G401.6 (cell line): ENCODE results near the gene RIPOR3.
A peak's percentile ranks its signal among the peaks of the same experiment; 100 is the strongest.
"Not testable (repeated sequence)": the region's sequence is repeated elsewhere in the genome, so short reads cannot be mapped to it uniquely, and the experiment has no call there.

Experiments used
- FAIRE-seq: peaks from 2 replicates; lab custom pipeline; 2012; peaks lifted over from hg19 to GRCh38; lab: Jason Lieb, UNC

The RIPOR3 gene

DNA sequence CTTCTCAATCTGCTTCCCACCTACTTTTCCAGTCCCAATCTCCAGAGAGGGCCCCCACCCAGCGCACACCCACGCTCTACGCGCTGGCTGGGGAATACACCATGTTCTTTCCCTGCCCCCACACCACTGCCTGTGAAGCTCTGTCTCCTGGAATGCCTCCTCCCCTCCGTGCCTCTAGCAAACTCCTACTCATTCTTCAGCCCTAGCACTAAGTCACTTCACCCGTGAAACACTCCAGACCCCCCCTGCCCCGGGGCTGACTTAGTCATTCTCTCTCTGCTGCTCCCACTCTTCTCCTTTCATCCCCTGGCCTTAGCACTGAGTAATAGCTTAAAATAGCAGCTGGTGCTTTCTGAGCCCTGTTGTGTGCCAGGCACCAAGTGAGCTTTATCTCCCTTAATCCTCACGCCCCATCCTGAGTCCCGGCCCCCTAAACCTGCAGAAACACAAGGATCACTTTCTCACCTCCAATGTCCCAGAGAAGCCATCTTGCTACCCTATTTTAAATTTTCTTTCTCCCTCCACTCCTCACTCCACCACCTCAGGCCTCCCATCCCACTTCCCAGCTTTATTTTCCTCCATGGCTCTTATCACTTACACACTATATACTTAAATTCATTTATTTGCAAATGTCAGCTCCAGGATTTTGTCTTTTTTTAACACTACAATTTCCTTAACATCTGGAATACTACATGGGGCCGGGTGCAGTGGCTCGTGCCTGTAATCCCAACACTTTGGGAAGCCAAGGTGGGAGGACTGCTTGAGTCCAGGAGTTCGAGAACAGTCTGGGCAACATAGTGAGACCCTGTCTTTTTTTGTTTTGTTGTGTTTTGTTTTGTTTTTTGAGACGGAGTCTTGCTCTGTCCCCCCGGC is 33.7 kb upstream of the RIPOR3 start:
- no peak for FAIRE-seq

- no peak for FAIRE-seq
Measured at GRCh38 chr20:50724112-50724725, 32.9 kb upstream of the RIPOR3 start.

DNA sequence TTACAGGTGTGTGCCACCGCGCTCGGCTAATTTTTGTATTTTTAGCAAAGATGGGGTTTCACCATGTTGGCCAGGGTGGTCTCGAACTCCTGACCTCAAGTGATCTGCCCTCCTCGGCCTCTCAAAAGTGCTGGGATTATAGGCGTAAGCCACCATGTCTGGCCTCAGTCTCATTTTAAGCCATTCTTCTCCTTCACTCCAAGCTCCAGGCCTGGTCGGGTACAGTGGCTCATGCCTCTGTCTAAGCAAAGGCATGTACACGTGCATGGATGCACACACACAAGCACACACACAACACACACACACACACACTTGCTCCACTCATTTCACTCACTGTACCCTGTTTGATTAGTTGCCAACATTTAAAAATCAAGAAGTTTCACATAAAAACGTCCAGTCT is 32.3 kb upstream of the RIPOR3 start:
- FAIRE-seq = no peak

DNA sequence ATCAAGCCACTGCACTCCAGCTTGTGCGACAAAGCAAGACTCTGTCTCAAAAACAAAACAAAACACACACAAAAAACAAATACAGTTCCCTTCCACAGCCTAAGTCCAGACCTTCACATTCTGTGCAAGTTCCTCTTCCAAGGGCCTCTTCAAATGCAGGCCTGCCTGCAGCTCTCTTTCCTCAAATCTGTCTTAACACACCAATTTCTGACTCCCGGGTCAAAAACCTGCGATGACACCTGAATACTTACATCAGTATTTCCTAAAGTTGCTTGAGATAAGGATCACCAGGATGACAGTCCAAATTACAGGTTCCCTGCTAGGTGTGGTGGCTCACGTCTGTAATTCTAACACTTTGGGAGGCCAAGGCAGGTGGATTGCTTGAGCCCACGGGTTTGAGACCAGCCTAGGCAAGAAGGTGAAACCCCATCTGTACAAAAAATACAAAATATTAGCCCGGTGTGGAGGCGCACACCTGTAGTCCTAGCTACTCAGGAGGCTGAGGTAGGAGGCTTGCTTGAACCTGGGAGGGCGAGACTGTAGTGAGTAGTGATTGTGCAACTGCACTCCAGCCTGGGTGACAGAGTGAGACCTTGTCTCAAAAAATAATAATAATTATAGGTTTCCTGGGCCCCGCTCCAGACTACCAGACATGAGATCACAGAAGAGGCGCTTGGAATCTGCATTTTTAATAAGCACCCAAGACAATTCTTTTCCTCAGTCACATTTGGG is 31.2 kb upstream of the RIPOR3 start:
- FAIRE-seq = no peak

DNA sequence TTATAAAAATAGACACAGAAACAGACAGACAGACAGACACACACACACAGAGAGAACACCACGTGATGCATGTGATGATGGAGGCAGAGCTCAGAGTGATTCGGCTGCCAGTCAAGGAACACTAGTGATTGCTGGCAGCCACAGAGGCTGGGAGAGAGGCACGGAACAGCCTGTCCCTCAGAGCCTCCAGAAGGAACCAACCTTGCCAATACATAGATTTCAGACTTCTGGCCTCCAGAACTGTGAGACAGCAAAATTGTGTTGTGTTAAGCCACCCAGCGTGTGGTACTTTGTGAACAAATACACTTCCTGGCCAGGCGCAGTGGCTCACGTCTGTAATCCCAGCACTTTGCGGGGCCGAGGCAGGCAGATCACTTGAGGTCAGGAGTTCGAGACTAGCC is 30.5 kb upstream of the RIPOR3 start:
- no peak for FAIRE-seq

GRCh38 chr20:50720582-50720981 is 29.2 kb upstream of the RIPOR3 start:
- no peak for FAIRE-seq

GRCh38 chr20:50720026-50720425 is 28.7 kb upstream of the RIPOR3 start:
- no peak for FAIRE-seq

- no peak for FAIRE-seq
Measured at GRCh38 chr20:50719328-50719727, 28.0 kb upstream of the RIPOR3 start.

- FAIRE-seq = no peak
Measured at GRCh38 chr20:50717974-50718761, 26.8 kb upstream of the RIPOR3 start.

GRCh38 chr20:50717312-50717711 is 26.0 kb upstream of the RIPOR3 start:
- FAIRE-seq = no peak

DNA sequence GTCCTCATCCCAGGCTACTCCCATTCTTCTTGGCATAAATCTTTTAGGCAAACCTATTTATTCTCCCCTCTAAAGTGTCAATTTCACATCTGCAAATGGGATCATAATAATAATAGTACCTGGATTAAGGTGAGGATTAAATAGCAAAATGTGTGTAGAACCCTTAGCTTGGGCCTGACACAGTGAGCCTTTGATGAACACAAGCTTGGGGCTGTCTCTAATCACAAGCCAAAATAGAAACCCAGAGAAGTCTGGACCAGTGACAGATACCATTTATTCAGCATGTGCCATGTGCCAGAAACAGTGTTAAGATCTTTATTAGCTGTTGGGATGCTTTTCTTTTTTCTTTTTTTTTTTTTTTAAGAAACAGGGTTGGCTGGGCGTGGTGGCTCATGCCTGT is 25.2 kb upstream of the RIPOR3 start:
- FAIRE-seq = no peak

DNA sequence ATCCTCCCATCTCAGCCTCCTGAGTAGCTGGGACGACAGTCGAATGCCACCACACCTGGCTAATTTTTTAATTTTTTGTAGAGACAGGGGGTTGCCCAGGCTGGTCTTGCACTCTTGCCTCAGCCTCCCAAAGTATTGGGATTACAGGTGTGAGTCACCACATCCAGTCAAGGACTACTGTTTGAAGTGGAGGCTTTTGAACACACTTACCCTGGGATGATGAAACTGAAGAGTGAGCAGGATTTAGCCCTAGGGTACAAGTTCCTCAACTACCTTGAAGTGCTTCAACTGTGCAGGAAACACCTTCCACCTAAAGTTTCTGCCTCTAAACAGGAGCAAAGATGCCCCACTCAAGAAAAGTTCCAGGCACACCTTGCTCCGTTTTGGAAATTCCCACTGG is 24.4 kb upstream of the RIPOR3 start:
- no peak for FAIRE-seq

- FAIRE-seq = not testable (repeated sequence)
Measured at GRCh38 chr20:50714426-50714825, 23.1 kb upstream of the RIPOR3 start.

GRCh38 chr20:50713657-50714101 is 22.3 kb upstream of the RIPOR3 start:
- peak; percentile 40 for FAIRE-seq

GRCh38 chr20:50712771-50713656 is 21.7 kb upstream of the RIPOR3 start:
- no peak for FAIRE-seq

GRCh38 chr20:50711113-50711825 is 19.9 kb upstream of the RIPOR3 start:
- FAIRE-seq = no peak

GRCh38 chr20:50710492-50711063 is 19.2 kb upstream of the RIPOR3 start:
- FAIRE-seq = no peak

DNA sequence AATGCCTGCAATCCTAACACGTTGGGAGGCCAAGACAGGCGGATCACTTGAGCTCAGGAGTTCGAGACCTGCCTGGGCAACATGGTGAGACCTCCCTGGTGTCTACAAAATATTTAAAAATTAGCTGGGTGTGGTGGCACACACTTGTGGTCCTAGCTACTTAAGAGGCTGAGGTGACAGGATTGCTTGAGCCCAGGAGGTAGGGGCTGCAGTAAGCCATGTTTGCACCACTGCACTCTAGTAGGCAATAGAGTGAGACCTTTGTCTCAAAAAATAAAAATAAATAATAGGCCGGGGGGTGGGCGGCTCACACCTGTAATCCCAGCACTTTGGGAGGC is 18.3 kb upstream of the RIPOR3 start:
- FAIRE-seq = no peak

GRCh38 chr20:50708845-50709635 is 17.7 kb upstream of the RIPOR3 start:
- no peak for FAIRE-seq

DNA sequence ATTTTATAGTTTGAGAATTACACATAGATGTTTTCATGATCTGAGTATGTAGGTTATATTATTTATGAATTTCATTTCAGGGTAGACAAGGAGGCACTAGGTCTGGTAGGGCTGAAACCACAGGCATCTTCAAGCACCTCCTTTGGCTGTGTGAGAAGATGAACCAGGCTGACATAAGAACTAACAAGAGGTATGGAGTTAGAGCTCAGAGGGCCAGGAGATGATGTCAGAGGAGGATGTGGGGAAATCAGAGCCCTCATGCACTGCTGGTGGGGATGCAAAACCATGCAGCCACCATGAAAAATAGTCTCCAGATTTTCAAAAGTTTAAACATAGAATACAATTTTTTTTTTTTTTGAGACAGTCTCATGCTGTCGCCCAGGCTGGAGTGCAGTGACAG is 13.6 kb upstream of the RIPOR3 start:
- FAIRE-seq = no peak
